RPMI7951 (cell line): ENCODE results near the gene SLC5A5. TPM values are rescaled to one million over a fixed set of nuclear protein-coding genes. Genes with fewer than 3 reads are reported as not detected.
"Not testable (repeated sequence)": the region's sequence is repeated elsewhere in the genome, so short reads cannot be mapped to it uniquely, and the experiment has no call there.

ENCODE experiments used
- DNase-seq: peaks from one replicate; pipeline ENCODE4 v3.0.0-alpha.2; 2012; ENCODE audit warnings: low read depth
- total RNA-seq: library from RNA; depleted of rRNA; stranded (reverse); fragments of >200 nt; shearing (Covaris generic); gene quantifications from 2 replicates; pipeline ENCODE4 v1.2.3, GENCODE V29; 2014

SLC5A5 gene
- total RNA-seq, 1 experiment from 2014 or later: not detected

DNA sequence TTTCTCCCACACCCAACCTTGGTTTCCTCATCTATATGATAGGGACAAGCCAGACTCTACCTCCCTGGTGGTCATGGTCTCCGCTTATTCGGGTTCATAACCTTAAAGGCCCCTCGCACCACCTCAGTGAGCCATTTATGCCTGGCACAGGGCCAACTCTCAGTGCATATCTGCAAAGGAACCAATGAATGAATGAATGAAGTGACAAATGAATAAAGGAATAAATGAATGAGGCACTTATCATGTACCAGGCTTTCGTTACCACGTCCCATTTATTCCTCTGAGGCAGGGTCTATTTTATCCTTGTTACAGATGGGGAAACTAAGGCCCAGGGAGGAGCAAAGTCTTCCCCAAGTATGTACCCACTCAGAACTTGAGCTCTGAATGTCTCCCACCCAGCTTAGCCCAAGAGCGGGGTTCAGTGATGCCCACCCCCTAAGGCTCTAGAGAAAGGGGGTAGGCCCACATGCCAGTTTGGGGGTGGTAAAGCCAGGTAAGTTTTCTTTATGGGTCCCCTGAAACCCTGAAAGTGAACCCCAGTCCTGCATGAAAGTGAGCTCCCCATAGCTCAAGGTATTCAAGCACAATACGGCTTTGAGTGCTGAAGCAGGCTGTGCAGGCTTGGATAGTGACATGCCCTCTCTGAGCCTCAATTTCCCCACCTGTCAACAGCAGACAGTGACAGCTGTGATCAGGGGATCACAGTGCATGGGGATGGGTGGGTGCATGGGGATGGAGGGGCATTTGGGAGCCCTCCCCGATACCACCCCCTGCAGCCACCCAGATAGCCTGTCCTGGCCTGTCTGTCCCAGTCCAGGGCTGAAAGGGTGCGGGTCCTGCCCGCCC, 490 bp upstream of the SLC5A5 start:
- DNase-seq: no peak

DNA sequence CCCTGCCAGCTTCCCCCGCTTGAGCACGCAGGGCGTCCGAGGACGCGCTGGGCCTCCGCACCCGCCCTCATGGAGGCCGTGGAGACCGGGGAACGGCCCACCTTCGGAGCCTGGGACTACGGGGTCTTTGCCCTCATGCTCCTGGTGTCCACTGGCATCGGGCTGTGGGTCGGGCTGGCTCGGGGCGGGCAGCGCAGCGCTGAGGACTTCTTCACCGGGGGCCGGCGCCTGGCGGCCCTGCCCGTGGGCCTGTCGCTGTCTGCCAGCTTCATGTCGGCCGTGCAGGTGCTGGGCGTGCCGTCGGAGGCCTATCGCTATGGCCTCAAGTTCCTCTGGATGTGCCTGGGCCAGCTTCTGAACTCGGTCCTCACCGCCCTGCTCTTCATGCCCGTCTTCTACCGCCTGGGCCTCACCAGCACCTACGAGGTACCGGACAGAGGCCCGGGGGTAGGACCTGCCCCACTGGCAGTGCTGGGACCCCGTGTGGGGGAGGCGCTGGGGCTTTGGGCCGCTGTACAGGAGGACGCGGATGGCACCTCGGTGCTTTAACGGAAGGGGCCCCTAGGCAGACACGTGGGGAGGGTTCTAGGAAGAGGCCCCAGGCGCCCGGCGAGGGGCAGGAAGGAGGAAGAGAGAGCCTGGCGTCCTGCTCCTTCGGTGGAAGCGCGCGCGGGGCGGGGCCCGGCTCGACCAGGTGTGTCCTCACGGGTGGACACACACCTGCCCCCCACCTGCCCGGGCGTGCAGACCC, 681 bp downstream of the SLC5A5 start:
- DNase-seq: no peak

GRCh38 chr19:17873786-17874757, 2.3 kb downstream of the SLC5A5 start:
- no peak for DNase-seq

DNA sequence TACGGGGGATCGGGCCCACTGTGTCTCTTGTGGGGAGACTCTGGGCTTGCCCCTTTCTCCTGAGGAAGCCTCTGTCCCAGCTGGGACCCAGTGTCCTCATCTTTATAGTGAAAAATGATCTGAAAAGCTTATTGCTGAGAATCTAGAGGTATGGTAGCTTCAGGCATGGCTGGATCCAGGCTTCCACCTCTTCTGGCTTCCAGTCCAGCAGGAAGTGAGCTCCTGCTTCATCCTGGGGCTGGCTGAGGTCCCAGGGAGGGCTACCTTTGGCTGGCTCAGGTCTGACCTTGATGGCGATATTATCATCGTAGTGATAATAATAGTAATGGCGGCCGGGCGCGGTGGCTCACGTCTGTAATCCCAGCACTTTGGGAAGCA, 3.0 kb downstream of the SLC5A5 start:
- no peak for DNase-seq

GRCh38 chr19:17877696-17878095, 6.0 kb downstream of the SLC5A5 start:
- no peak for DNase-seq

- no peak for DNase-seq
These were observed 7.7 kb downstream of the SLC5A5 start for GRCh38 chr19:17879466-17879865.

DNA sequence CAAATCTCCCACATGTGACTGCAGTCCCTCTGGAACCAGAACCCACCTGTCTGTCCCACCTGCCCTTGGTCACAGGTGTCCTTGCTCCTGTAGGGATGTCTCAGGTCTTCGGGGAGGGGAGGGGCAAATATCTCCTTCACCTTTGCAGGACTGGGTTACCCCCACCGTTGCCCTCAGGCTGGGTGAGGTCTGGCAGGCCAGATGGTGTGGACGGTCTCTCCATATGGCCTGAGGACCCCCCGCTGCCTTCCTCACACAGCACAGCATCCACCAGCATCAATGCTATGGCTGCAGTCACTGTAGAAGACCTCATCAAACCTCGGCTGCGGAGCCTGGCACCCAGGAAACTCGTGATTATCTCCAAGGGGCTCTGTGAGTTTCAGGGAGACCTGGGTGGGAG, 10.0 kb downstream of the SLC5A5 start:
- DNase-seq: no peak

- DNase-seq: no peak
These were observed 12.1 kb downstream of the SLC5A5 start for GRCh38 chr19:17883627-17884410.

DNA sequence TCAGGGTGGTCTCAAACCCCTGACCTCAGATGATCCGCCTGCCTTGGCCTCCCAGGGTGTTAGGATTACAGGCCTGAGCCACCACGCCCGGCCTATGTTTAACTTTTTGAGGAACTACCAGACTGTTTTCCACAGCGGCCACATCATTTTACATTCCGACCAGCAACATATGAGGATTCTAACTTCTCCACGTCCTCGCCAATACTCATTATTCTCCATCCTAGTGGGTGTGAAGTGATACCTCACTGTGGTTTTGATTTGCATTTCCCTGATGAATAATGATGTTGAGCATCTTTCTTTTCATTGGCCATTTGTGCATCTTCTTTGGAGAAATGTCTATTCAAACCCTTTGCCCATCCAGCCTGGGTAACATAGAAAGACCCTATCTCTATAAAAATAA, 14.8 kb downstream of the SLC5A5 start:
- no peak for DNase-seq

- not testable (repeated sequence) for DNase-seq
These were observed 15.5 kb downstream of the SLC5A5 start for GRCh38 chr19:17887221-17887620.

DNA sequence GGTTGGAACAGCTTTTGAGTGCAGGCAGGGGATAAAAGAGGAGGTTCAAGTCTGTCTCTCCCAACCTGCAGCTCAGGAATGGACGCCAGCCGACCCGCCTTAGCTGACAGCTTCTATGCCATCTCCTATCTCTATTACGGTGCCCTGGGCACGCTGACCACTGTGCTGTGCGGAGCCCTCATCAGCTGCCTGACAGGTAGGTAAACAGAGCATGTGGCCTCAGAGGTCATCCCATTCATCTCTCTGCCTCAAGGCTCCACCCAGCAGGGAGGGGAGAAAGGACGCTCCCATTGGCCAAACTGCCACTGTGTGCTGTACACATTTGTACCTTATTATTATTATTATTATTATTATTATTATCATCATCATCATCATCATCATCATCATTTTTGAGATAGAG, 16.5 kb downstream of the SLC5A5 start:
- DNase-seq: no peak

- DNase-seq: peak; percentile 55
These were observed 18.0 kb downstream of the SLC5A5 start for GRCh38 chr19:17889609-17890214.

DNA sequence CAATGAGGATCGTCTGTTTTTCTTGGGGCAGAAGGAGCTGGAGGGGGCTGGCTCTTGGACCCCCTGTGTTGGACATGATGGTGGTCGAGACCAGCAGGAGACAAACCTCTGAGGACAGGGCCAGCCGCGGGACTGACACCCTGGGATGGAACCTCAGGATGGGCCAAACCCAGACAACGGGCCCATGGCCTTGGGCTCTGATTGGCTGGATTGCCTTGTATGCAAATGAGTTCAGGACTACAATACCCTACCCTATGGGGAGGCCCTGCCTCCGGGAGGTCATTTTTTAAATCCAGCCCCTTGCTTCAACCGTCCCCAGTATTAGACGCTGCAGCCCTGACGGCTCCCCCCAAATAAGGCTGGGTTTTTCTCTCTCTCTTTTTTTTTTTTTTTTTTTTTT, 22.0 kb downstream of the SLC5A5 start:
- DNase-seq: no peak

DNA sequence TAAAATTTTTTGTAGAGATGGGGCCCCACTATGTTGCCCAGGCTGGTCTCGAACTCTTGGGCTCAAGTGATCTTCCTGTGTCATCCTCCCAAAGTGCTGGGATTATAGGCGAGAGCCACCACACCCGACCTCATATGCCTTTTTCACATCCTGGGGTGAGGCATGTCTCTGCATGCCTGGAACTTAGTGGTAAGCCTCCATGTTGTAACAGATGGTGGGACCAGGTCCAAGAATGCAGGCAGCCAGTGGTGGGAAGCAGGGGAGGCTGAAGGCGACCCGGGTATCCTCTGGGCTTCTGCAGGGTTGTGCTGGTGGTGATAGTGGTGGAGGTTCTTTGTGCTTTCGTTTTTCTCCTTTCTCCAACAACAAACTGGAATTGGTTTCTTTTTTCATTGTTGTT, 31.0 kb downstream of the SLC5A5 start:
- DNase-seq: peak; percentile 59

DNA sequence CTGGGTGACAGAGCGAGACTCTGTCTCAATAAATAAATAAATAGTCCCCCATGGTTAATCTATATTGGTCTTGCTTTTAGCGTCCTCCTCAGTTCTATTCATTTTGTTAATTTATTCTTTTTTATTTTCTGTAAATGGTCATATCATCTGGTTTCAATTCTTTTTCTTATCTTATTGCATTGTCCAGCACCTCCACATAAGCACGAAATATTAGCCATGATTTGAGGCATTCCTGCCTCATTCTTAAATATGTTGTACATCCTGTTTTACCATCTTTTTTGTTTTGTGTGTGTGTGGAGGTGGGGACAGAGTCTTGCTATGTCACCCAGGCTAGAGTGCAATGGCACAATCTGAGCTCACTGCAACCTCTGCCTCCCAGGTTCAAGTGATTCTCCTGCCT, 36.5 kb downstream of the SLC5A5 start:
- DNase-seq: no peak

DNA sequence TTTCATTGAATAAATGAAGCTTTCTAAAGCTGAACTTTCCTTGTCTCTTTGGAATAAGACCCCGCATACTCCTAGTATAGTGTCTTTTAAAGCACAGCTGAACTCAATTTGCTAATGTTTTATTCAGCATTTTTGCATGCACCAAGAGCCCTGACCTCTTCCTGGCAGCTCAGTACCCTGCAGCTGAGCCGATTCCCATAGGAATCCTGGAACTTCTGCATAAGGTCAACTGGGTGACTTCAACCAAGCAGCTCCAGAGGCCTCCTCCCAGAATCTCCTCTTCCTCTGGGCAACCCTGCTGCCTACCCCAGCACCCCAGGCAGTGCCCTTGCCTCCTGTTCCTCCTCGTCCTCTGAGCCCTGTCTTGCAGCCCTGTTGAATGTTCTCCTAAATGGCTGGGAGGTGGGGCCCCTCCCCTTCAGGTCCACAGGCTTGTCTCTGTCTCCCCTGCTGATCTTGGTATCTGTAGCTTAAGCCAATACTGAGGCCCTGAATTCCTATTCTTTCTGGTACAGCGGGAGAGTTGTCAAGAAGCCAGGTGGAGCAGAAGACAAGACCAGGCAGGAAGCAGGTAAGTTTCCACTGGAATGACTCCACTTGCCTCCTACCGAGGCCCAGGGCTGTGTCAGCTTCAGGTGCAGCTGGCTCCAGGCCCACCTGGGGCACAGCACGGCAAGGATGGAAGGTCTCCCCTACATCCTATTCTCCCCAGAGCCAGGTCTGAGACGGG, 37.4 kb downstream of the SLC5A5 start:
- no peak for DNase-seq

- no peak for DNase-seq
These were observed 39.1 kb downstream of the SLC5A5 start for GRCh38 chr19:17910791-17911360.

GRCh38 chr19:17915940-17916593, 44.3 kb downstream of the SLC5A5 start:
- DNase-seq: no peak

DNA sequence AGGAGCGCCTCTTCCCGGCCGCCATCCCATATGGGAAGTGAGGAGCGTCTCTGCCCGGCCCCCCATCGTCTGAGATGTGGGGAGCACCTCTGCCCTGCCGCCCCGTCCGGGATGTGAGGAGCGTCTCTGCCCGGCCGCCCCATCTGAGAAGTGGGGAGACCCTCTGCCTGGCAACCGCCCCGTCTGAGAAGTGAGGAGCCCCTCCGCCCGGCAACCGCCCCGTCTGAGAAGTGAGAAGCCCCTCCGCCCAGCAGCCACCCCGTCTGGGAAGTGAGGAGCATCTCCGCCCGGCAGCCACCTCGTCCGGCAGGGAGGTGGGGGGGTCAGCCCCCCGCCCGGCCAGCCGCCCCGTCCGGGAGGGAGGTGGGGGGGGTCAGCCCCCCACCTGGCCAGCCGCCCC, 46.4 kb downstream of the SLC5A5 start:
- not testable (repeated sequence) for DNase-seq
